HCT116 (cell line): ENCODE measurements around the gene ZXDC.

ENCODE experiments used
- CEBPB ChIP-seq: IDR thresholded peaks from 2 replicates; pipeline ENCODE4 v1.6.1; 2012; ENCODE audit warnings: low read depth
- CTCF ChIP-seq, 3 experiments: fragments of 200-600 bp in 1 of 3; sonication (generic) in 1 of 3; IDR thresholded peaks in 2 of 3; conservative IDR thresholded peaks in 1 of 3; 2 replicates each; pipeline ENCODE4 v1.5.1; 2012 to 2017; ENCODE audit warnings: low read depth in 2 of 3, low read length in 2 of 3, antibody characterized with exemption in 1 of 3, borderline replicate concordance in 1 of 3, control low read depth in 1 of 3, mild to moderate bottlenecking in 1 of 3, mixed read lengths in 1 of 3, mixed run types in 1 of 3, moderate library complexity in 1 of 3; ENCODE audit not compliant: insufficient read depth in 1 of 3
- EGR1 ChIP-seq: IDR thresholded peaks from 2 replicates; pipeline ENCODE4 v1.6.1; 2012; ENCODE audit warnings: low read depth
- ELF1 ChIP-seq: IDR thresholded peaks from 2 replicates; pipeline ENCODE4 v1.6.1; 2012; ENCODE audit warnings: low read depth, borderline replicate concordance
- EZH2 ChIP-seq: fragments of 200-600 bp; sonication (generic); IDR thresholded peaks from 2 replicates; pipeline ENCODE4 v1.6.1; 2017; ENCODE audit warnings: antibody characterized with exemption, mixed run types
- POLR2A ChIP-seq: IDR thresholded peaks from 2 replicates; pipeline ENCODE4 v1.7.0; 2011; ENCODE audit warnings: borderline replicate concordance; ENCODE audit not compliant: insufficient read depth, insufficient read length; ENCODE audit errors: extremely low read depth
- POLR2AphosphoS5 ChIP-seq: IDR thresholded peaks from 2 replicates; pipeline ENCODE4 v1.6.1; 2011; ENCODE audit warnings: mild to moderate bottlenecking, low read depth, low read length, moderate library complexity
- SP1 ChIP-seq: IDR thresholded peaks from 2 replicates; pipeline ENCODE4 v1.6.1; 2012; ENCODE audit warnings: low read depth
- YY1 ChIP-seq: IDR thresholded peaks from 2 replicates; pipeline ENCODE4 v1.6.1; 2011; ENCODE audit warnings: low read length, low read depth, moderate library complexity, mild to moderate bottlenecking; ENCODE audit not compliant: insufficient replicate concordance; ENCODE audit errors: extremely low read depth

DNA sequence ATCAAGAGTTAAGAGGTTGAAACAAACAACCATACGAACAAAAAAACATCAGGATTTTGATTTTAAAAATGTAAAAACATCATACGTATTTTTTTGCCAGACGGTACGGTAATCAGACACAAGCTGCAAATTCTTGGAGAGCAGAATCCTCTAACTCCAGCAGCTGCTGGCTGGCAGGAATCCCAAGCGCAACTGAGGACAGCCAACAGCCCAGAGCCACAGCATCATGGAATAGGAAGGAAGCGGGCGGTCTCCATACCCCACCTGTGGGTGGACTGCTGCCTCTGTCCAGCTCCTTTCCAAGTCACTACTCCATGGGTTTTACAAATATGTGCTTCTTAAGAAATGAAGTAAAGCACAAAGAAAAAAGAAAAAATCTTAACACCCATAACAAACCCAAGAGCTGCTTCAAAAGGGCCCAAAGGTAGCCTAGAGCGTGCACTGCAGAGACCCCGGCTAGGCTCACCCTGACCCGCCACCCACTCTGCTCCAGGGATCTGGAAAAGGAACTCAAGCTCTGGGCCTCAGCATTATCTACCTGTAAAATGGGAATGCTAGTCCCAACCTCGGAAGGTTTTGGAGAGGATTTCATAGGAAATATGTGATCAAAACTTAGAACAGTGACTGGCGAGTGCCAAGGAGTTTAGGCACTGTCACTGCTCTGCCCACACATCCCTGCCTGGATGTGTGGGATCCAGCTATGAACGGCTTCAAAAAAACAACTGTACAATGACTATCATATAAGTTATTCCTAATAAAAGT lies 33.4 kb downstream of the ZXDC start:
- TF ChIP-seq CTCF (IDR thresholded peaks at IDR 0.05 in 2 of 3, conservative IDR thresholded peaks at IDR 0.05 in 1 of 3; ENCODE audit: borderline replicate concordance in 1 of 3, insufficient read depth in 1 of 3, low read depth in 2 of 3, low read length in 2 of 3), result no peak
- no peak for TF ChIP-seq SP1
- TF ChIP-seq POLR2AphosphoS5, result no peak
- no peak for TF ChIP-seq EZH2
- TF ChIP-seq ELF1, result no peak
- no peak for TF ChIP-seq POLR2A
- TF ChIP-seq CEBPB, result no peak
- TF ChIP-seq YY1, result no peak
- TF ChIP-seq EGR1, result no peak
